ENCODE results near the gene CCDC28B. TPM values are rescaled to one million over a fixed set of nuclear protein-coding genes. Genes with fewer than 3 reads are reported as not detected.

CCDC28B gene
- polyA plus RNA-seq, 1 donor from 2014 or later, result 176 TPM

DNA sequence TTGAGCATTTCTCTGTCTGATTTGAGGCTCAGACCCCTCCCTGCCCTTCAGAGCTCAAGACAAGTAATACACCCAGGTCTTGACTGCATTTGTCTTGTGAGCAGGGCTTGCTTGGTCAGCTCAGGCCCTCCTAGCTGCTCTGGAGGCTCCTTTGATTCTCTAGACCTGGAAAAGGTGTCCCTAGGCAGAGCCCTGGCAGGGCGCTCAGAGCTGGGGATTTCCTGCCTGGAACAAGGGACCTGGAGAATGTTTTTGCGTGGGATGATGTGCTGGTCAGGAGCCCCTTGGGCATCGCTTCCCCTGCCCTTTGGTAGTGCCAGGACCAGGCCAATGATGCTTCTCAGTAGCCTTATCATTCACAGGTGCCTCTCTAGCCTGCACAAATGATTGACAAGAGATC is 4.9 kb upstream of the CCDC28B start:
- Histone ChIP-seq H3K9me2 (ENCODE audit: insufficient read depth, low read length) (no peaks in the 10 kb centered on the region), H3K27me3 (ENCODE audit: insufficient read depth, low read depth, low read length) (no peaks in the 10 kb centered on the region), H3K79me2 (replicated peaks; ENCODE audit: insufficient read depth, low read length) (no peaks in the 10 kb centered on the region), H2AFZ (ENCODE audit: low read depth, low read length) (no peak overlapping the region), H3K4me2 (ENCODE audit: low read length) (no peak overlapping the region), H3K27ac (ENCODE audit: low read length) (no peak overlapping the region), H3K4me3 (ENCODE audit: low read length) (no peak overlapping the region), H3K9me3 (ENCODE audit: low read length) (no peaks in the 10 kb centered on the region), H3K9ac (ENCODE audit: low read length) (no peak overlapping the region), H3K36me3 (ENCODE audit: insufficient read depth, low read length) (peaks cover 8% of the 10 kb centered on the region), H4K20me1 (ENCODE audit: insufficient read depth) (no peaks in the 10 kb centered on the region), H3F3A (ENCODE audit: insufficient read depth, low read length, poor library complexity, severe bottlenecking) (no peaks in the 10 kb centered on the region)
- TF ChIP-seq SMC3 (conservative IDR thresholded peaks at IDR 0.05; ENCODE audit: poor library complexity) (no peak), MXI1 (conservative IDR thresholded peaks at IDR 0.05; ENCODE audit: poor library complexity, severe bottlenecking) (no peak), RAD21 (conservative IDR thresholded peaks at IDR 0.05) (no peak), TAF1 (IDR thresholded peaks at IDR 0.05; ENCODE audit: low read depth) (no peak)
- TF ChIP-seq, protein P1, sequence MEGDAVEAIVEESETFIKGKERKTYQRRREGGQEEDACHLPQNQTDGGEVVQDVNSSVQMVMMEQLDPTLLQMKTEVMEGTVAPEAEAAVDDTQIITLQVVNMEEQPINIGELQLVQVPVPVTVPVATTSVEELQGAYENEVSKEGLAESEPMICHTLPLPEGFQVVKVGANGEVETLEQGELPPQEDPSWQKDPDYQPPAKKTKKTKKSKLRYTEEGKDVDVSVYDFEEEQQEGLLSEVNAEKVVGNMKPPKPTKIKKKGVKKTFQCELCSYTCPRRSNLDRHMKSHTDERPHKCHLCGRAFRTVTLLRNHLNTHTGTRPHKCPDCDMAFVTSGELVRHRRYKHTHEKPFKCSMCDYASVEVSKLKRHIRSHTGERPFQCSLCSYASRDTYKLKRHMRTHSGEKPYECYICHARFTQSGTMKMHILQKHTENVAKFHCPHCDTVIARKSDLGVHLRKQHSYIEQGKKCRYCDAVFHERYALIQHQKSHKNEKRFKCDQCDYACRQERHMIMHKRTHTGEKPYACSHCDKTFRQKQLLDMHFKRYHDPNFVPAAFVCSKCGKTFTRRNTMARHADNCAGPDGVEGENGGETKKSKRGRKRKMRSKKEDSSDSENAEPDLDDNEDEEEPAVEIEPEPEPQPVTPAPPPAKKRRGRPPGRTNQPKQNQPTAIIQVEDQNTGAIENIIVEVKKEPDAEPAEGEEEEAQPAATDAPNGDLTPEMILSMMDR (IDR thresholded peaks at IDR 0.05; ENCODE audit: poor library complexity, severe bottlenecking), result no peak

DNA sequence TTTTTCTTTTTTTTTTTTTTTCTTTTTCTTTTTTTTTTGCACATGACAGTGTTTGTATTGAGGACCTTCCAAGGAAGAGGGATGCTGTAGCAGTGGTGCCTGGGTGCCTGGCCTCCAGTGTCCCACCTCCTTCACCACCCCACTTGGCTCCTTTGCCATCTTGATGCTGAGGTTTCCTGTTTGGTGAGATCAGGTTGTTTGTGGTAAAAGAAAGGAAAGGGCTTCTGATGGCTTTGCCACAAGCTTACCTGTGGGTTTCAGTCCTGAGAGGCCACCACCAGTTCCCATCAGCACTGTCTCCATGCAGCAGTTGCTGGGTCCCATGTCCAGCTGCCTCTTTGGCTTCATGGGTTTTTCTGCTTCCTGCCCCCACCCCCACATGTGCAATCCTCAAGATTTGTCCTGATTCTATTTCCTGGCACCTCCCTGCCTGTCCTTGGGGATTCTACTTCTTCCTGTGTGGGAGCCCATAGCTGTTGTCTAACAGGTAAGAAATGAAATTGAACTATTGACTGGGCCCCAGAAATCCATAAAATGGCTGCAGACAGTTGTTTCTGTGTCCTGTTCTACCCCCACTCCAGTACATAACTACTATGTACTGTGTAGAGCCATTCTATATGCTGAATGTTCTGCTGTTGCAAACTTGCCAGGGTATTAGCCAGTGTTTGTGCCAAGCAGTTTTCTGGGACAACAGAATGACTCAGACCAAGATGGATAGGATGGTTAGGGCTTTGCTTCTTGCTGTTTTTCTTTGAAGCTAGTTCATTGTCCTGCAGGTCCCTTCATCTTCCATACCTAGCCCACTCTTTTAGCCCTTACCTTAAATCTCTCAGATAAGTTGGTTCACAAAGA is 4.2 kb upstream of the CCDC28B start:
- Histone ChIP-seq H3K79me2 (replicated peaks; ENCODE audit: insufficient read depth, low read length) (no peaks in the 10 kb centered on the region), H3K9ac (ENCODE audit: low read length) (no peak overlapping the region), H3K27ac (ENCODE audit: low read length) (no peak overlapping the region), H3F3A (ENCODE audit: insufficient read depth, low read length, poor library complexity, severe bottlenecking) (no peaks in the 10 kb centered on the region), H4K20me1 (ENCODE audit: insufficient read depth) (no peaks in the 10 kb centered on the region), H2AFZ (ENCODE audit: low read depth, low read length) (no peak overlapping the region), H3K9me3 (ENCODE audit: low read length) (no peaks in the 10 kb centered on the region), H3K27me3 (ENCODE audit: insufficient read depth, low read depth, low read length) (no peaks in the 10 kb centered on the region), H3K4me3 (ENCODE audit: low read length) (no peak overlapping the region), H3K36me3 (ENCODE audit: insufficient read depth, low read length) (peaks cover 8% of the 10 kb centered on the region), H3K4me2 (ENCODE audit: low read length) (no peak overlapping the region), H3K9me2 (ENCODE audit: insufficient read depth, low read length) (no peaks in the 10 kb centered on the region)
- TF ChIP-seq TAF1 (IDR thresholded peaks at IDR 0.05; ENCODE audit: low read depth), result no peak

DNA sequence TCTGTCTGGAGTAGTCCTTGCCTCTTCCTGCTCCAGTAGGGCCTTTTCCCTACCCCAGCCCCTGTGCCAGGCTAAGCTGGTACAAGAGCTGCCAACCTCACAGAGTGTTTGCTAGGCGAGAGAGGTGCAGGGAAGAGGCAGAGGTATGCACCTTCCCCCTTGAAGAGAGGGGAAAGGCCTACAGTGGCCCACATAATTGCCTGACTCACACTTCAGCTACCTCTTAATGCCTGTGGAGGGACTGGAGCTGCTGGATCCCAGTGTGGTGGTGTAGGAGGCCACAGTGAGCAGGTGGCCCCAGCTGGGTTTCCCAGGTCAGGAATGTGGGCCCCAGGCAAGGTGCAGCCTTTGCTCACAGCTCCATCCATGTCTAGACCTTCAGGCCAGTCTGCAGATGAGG is 3.3 kb upstream of the CCDC28B start:
- H3K9ac ChIP-seq (ENCODE audit: low read length), result no peak overlapping the region
- no peaks in the 10 kb centered on the region for H3K9me3 ChIP-seq (ENCODE audit: low read length)
- TF ChIP-seq TAF1 (IDR thresholded peaks at IDR 0.05; ENCODE audit: low read depth), result no peak
- TF ChIP-seq POLR2AphosphoS5 (IDR thresholded peaks at IDR 0.05), result no peak
- no peak for TF ChIP-seq SMC3 (conservative IDR thresholded peaks at IDR 0.05; ENCODE audit: poor library complexity)
- H3F3A ChIP-seq (ENCODE audit: insufficient read depth, low read length, poor library complexity, severe bottlenecking), result no peaks in the 10 kb centered on the region
- H3K4me2 ChIP-seq (ENCODE audit: low read length), result no peak overlapping the region
- no peak overlapping the region for H2AFZ ChIP-seq (ENCODE audit: low read depth, low read length)
- H4K20me1 ChIP-seq (ENCODE audit: insufficient read depth), result no peaks in the 10 kb centered on the region
- H3K9me2 ChIP-seq (ENCODE audit: insufficient read depth, low read length), result no peaks in the 10 kb centered on the region
- no peaks in the 10 kb centered on the region for H3K79me2 ChIP-seq (replicated peaks; ENCODE audit: insufficient read depth, low read length)
- no peaks in the 10 kb centered on the region for H3K27me3 ChIP-seq (ENCODE audit: insufficient read depth, low read depth, low read length)
- no peak overlapping the region for H3K27ac ChIP-seq (ENCODE audit: low read length)
- H3K4me3 ChIP-seq (ENCODE audit: low read length), result no peak overlapping the region
- peaks cover 8% of the 10 kb centered on the region for H3K36me3 ChIP-seq (ENCODE audit: insufficient read depth, low read length)

DNA sequence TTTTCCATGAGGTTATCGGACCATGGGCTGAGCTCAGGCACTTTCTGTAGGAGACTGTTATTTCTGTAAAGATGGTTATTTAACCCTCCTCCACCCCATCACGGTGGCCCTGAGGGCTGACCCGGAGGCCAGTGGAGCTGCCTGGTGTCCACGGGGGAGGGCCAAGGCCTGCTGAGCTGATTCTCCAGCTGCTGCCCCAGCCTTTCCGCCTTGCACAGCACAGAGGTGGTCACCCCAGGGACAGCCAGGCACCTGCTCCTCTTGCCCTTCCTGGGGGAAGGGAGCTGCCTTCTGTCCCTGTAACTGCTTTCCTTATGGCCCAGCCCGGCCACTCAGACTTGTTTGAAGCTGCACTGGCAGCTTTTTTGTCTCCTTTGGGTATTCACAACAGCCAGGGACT is 2.6 kb upstream of the CCDC28B start:
- Histone ChIP-seq H3F3A (ENCODE audit: insufficient read depth, low read length, poor library complexity, severe bottlenecking) (no peaks in the 10 kb centered on the region), H3K36me3 (ENCODE audit: insufficient read depth, low read length) (peaks cover 5% of the 10 kb centered on the region), H3K27ac (ENCODE audit: low read length) (no peak overlapping the region), H3K9me2 (ENCODE audit: insufficient read depth, low read length) (no peaks in the 10 kb centered on the region), H3K27me3 (ENCODE audit: insufficient read depth, low read depth, low read length) (no peaks in the 10 kb centered on the region), H3K9ac (ENCODE audit: low read length) (no peak overlapping the region), H3K9me3 (ENCODE audit: low read length) (no peaks in the 10 kb centered on the region), H4K20me1 (ENCODE audit: insufficient read depth) (no peaks in the 10 kb centered on the region), H3K79me2 (replicated peaks; ENCODE audit: insufficient read depth, low read length) (no peaks in the 10 kb centered on the region), H3K4me3 (ENCODE audit: low read length) (no peak overlapping the region), H3K4me2 (ENCODE audit: low read length) (no peak overlapping the region), H2AFZ (ENCODE audit: low read depth, low read length) (no peak overlapping the region)
- no peak for TF ChIP-seq SMC3 (conservative IDR thresholded peaks at IDR 0.05; ENCODE audit: poor library complexity)
- no peak for TF ChIP-seq TAF1 (IDR thresholded peaks at IDR 0.05; ENCODE audit: low read depth)
- TF ChIP-seq, protein P2, sequence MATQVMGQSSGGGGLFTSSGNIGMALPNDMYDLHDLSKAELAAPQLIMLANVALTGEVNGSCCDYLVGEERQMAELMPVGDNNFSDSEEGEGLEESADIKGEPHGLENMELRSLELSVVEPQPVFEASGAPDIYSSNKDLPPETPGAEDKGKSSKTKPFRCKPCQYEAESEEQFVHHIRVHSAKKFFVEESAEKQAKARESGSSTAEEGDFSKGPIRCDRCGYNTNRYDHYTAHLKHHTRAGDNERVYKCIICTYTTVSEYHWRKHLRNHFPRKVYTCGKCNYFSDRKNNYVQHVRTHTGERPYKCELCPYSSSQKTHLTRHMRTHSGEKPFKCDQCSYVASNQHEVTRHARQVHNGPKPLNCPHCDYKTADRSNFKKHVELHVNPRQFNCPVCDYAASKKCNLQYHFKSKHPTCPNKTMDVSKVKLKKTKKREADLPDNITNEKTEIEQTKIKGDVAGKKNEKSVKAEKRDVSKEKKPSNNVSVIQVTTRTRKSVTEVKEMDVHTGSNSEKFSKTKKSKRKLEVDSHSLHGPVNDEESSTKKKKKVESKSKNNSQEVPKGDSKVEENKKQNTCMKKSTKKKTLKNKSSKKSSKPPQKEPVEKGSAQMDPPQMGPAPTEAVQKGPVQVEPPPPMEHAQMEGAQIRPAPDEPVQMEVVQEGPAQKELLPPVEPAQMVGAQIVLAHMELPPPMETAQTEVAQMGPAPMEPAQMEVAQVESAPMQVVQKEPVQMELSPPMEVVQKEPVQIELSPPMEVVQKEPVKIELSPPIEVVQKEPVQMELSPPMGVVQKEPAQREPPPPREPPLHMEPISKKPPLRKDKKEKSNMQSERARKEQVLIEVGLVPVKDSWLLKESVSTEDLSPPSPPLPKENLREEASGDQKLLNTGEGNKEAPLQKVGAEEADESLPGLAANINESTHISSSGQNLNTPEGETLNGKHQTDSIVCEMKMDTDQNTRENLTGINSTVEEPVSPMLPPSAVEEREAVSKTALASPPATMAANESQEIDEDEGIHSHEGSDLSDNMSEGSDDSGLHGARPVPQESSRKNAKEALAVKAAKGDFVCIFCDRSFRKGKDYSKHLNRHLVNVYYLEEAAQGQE (IDR thresholded peaks at IDR 0.05; ENCODE audit: borderline replicate concordance), result no peak
- TF ChIP-seq MXI1 (conservative IDR thresholded peaks at IDR 0.05; ENCODE audit: poor library complexity, severe bottlenecking), result no peak
- TF ChIP-seq RAD21 (conservative IDR thresholded peaks at IDR 0.05), result no peak
- TF ChIP-seq EP300 (conservative IDR thresholded peaks at IDR 0.05; ENCODE audit: poor library complexity, severe bottlenecking), result no peak
- TF ChIP-seq EZH2 (IDR thresholded peaks at IDR 0.05; ENCODE audit: borderline replicate concordance, insufficient read depth, low read length, poor library complexity, severe bottlenecking), result no peak
- no peak for TF ChIP-seq POLR2AphosphoS5 (IDR thresholded peaks at IDR 0.05)
